GM23338 (cell line): ENCODE measurements around the gene SLC2A13. TPM values are rescaled to one million over a fixed set of nuclear protein-coding genes. Genes with fewer than 3 reads are reported as not detected.

ENCODE experiments used
- ATAC-seq: fragments of 200-7000 bp; cut with Tn5 transposase; 3 replicates; pipeline ENCODE4 v1.9.1; 2020
- DNase-seq: peaks from one replicate; pipeline ENCODE4 v3.0.0-alpha.2; 2015; ENCODE audit warnings: low spot score
- H2AFZ ChIP-seq: fragments of 200-600 bp; sonication (generic); 2 replicates; pipeline ENCODE4 v1.8.0; 2016; ENCODE audit warnings: antibody characterized with exemption, mild to moderate bottlenecking, moderate library complexity
- H3F3A ChIP-seq: fragments of 200-600 bp; sonication (generic); replicated peaks from 2 replicates; pipeline ENCODE4 v1.8.0; 2017; ENCODE audit warnings: antibody characterized with exemption, mixed run types, low read depth
- H3K27ac ChIP-seq: fragments of 200-600 bp; sonication (generic); 2 replicates; pipeline ENCODE4 v1.6.1; 2016; ENCODE audit warnings: low read depth
- H3K27me3 ChIP-seq: fragments of 200-600 bp; sonication (generic); 2 replicates; pipeline ENCODE4 v1.8.0; 2016; ENCODE audit warnings: mild to moderate bottlenecking, mixed run types, moderate library complexity; ENCODE audit not compliant: insufficient read depth
- H3K36me3 ChIP-seq: fragments of 200-600 bp; sonication (generic); 2 replicates; pipeline ENCODE4 v1.8.0; 2016; ENCODE audit warnings: mild to moderate bottlenecking; ENCODE audit not compliant: insufficient read depth
- H3K4me1 ChIP-seq: fragments of 200-600 bp; sonication (generic); 2 replicates; pipeline ENCODE4 v1.8.0; 2016; ENCODE audit warnings: mild to moderate bottlenecking, moderate library complexity; ENCODE audit not compliant: insufficient read depth
- H3K4me2 ChIP-seq: fragments of 200-600 bp; sonication (generic); 2 replicates; pipeline ENCODE4 v1.7.1; 2017; ENCODE audit warnings: mixed run types
- H3K4me3 ChIP-seq: fragments of 200-600 bp; sonication (generic); 2 replicates; pipeline ENCODE4 v1.6.1; 2016; ENCODE audit warnings: mixed run types
- H3K79me2 ChIP-seq: fragments of 200-600 bp; sonication (generic); replicated peaks from 2 replicates; pipeline ENCODE4 v1.8.0; 2017; ENCODE audit warnings: mild to moderate bottlenecking; ENCODE audit not compliant: insufficient read depth
- H3K9me2 ChIP-seq: fragments of 200-600 bp; sonication (generic); 2 replicates; pipeline ENCODE4 v1.8.0; 2017; ENCODE audit not compliant: insufficient read depth
- H4K20me1 ChIP-seq: fragments of 200-600 bp; sonication (generic); replicated peaks from 2 replicates; pipeline ENCODE4 v1.8.0; 2017; ENCODE audit warnings: mild to moderate bottlenecking; ENCODE audit not compliant: insufficient read depth
- H3K27ac Mint-ChIP-seq: 2 replicates; pipeline ENCODE4 v1.8.0; 2020; ENCODE audit warnings: inconsistent platforms, mild to moderate bottlenecking, moderate library complexity, mixed read lengths
- H3K27me3 Mint-ChIP-seq: 3 replicates; pipeline ENCODE4 v1.8.0; 2022; ENCODE audit warnings: low read depth, mild to moderate bottlenecking, moderate library complexity, mixed read lengths, inconsistent platforms; ENCODE audit not compliant: insufficient read depth, poor library complexity
- H3K36me3 Mint-ChIP-seq: 3 replicates; pipeline ENCODE4 v1.8.0; 2021; ENCODE audit warnings: low read depth, mild to moderate bottlenecking, inconsistent platforms, moderate library complexity, mixed read lengths
- H3K4me1 Mint-ChIP-seq: 3 replicates; pipeline ENCODE4 v1.8.0; 2020; ENCODE audit warnings: mild to moderate bottlenecking, inconsistent platforms, mixed read lengths
- H3K4me3 Mint-ChIP-seq: 3 replicates; pipeline ENCODE4 v1.8.0; 2021; ENCODE audit warnings: moderate library complexity, mild to moderate bottlenecking, inconsistent platforms, mixed read lengths
- H3K9me3 Mint-ChIP-seq: 3 replicates; pipeline ENCODE4 v1.8.0; 2020; ENCODE audit warnings: moderate library complexity, mild to moderate bottlenecking, inconsistent platforms, mixed read lengths
- CTCF ChIP-seq, 2 experiments: fragments of 200-600 bp in 1 of 2; sonication (generic) in 1 of 2; conservative IDR thresholded peaks; 2 replicates each; pipeline versions ENCODE4 v1.5.1 to v1.6.1; 2016 to 2017; ENCODE audit warnings: antibody characterized with exemption in 2 of 2, low read depth in 2 of 2, mild to moderate bottlenecking in 2 of 2, moderate library complexity in 1 of 2
- ETS1 ChIP-seq: IDR thresholded peaks from 2 replicates; pipeline ENCODE4 v1.6.1; 2016; ENCODE audit warnings: antibody characterized with exemption
- EZH2 ChIP-seq: fragments of 200-600 bp; sonication (generic); IDR thresholded peaks from one replicate; pipeline ENCODE4 v1.8.0; 2017; ENCODE audit warnings: antibody characterized with exemption, mild to moderate bottlenecking, low read depth; ENCODE audit not compliant: unreplicated experiment
- EZH2phosphoT487 ChIP-seq: fragments of 200-600 bp; sonication (generic); IDR thresholded peaks from one replicate; pipeline ENCODE4 v1.8.1; 2018; ENCODE audit warnings: antibody characterized with exemption; ENCODE audit not compliant: unreplicated experiment
- JUNB ChIP-seq: IDR thresholded peaks from one replicate; pipeline ENCODE4 v1.6.1; 2016; ENCODE audit warnings: antibody characterized with exemption; ENCODE audit not compliant: unreplicated experiment
- NANOG ChIP-seq: IDR thresholded peaks from 2 replicates; pipeline ENCODE4 v1.6.1; 2016; ENCODE audit warnings: antibody characterized with exemption, borderline replicate concordance
- POLR2AphosphoS5 ChIP-seq: IDR thresholded peaks from 2 replicates; pipeline ENCODE4 v1.6.1; 2016; ENCODE audit warnings: antibody characterized with exemption, low read depth
- STAT1 ChIP-seq: IDR thresholded peaks from one replicate; pipeline ENCODE4 v1.6.1; 2016; ENCODE audit warnings: antibody characterized with exemption; ENCODE audit not compliant: unreplicated experiment
- ZNF114 ChIP-seq: fragments of 250-450 bp; sonication (Bioruptor Pico); IDR thresholded peaks from 2 replicates; pipeline ENCODE4 v1.5.0; 2020; ENCODE audit warnings: mild to moderate bottlenecking, moderate library complexity
- ZNF331 ChIP-seq: fragments of 250-450 bp; sonication (Bioruptor Pico); IDR thresholded peaks from 2 replicates; pipeline ENCODE4 v1.5.0; 2020; ENCODE audit warnings: low read depth, mild to moderate bottlenecking, moderate library complexity
- ZNF462 ChIP-seq: fragments of 250-450 bp; sonication (Bioruptor Pico); IDR thresholded peaks from 2 replicates; pipeline ENCODE4 v1.5.0; 2020; ENCODE audit warnings: mild to moderate bottlenecking, moderate library complexity
- polyA plus RNA-seq: library from polyadenylated mRNA; unstranded; fragments of >200 nt; fragmentation: Nextera tagmentation; extraction: Ambion mirVana; gene quantifications from 2 replicates; pipeline ENCODE4 v1.2.1, GENCODE V29; 2016
- total RNA-seq: library from RNA; depleted of rRNA; stranded (reverse); fragments of >200 nt; shearing (Covaris generic); gene quantifications from 2 replicates; pipeline ENCODE4 v1.2.3, GENCODE V29; 2014

The SLC2A13 gene
- total and polyA plus RNA-seq, 2 experiments from 2014 or later = 6.8 to 22.7 TPM

GRCh38 chr12:39763071-39763889 is 342.6 kb downstream of the SLC2A13 start:
- Histone ChIP-seq H2AFZ (no peak overlapping the region), H3F3A (no peaks in the 10 kb centered on the region), H3K4me1 (peaks cover 19% of the 10 kb centered on the region), H3K4me3 (0 out of 2 replicates have a peak overlapping the region, but pooled peaks have one; percentile 3), H3K9me2 (no peaks in the 10 kb centered on the region), H3K36me3 (no peaks in the 10 kb centered on the region), H3K79me2 (no peaks in the 10 kb centered on the region), H4K20me1 (no peaks in the 10 kb centered on the region), H3K27me3 (no peaks in the 10 kb centered on the region), H3K27ac (0 out of 2 replicates have a peak overlapping the region, but pooled peaks have one; percentile 8), H3K4me2 (peak overlapping the region; percentile 39)
- Mint-ChIP-seq H3K27me3 (peaks cover 2% of the 10 kb centered on the region), H3K9me3 (no peaks in the 10 kb centered on the region), H3K27ac (peak overlapping the region; percentile 62), H3K4me1 (peaks cover 18% of the 10 kb centered on the region), H3K4me3 (no peak overlapping the region), H3K36me3 (peaks cover 6% of the 10 kb centered on the region; the same call in 2 of the 3 replicates)
- TF ChIP-seq ZNF114 (CRISPR knock-in tag) = no peak
- peak; percentile 9 for DNase-seq
- peak; percentile 68 for ATAC-seq

GRCh38 chr12:39755478-39755877 is 350.4 kb downstream of the SLC2A13 start:
- ATAC-seq = no peak
- Histone ChIP-seq H3K4me1 (peaks cover 17% of the 10 kb centered on the region), H3K27me3 (no peaks in the 10 kb centered on the region), H3K27ac (no peak overlapping the region), H2AFZ (no peak overlapping the region), H3K9me2 (no peaks in the 10 kb centered on the region; the same call in 1 of the 2 replicates), H4K20me1 (no peaks in the 10 kb centered on the region), H3K4me2 (no peak overlapping the region), H3F3A (0 out of 2 replicates have a peak, but pooled peaks cover 5% of the 10 kb centered on the region), H3K4me3 (no peak overlapping the region), H3K79me2 (no peaks in the 10 kb centered on the region), H3K36me3 (no peaks in the 10 kb centered on the region)
- H3K27me3 Mint-ChIP-seq = peaks cover 2% of the 10 kb centered on the region
- H3K4me1 Mint-ChIP-seq = peaks cover 20% of the 10 kb centered on the region
- no peak for DNase-seq
- H3K36me3 Mint-ChIP-seq = peaks cover 12% of the 10 kb centered on the region; the same call in 2 of the 3 replicates
- H3K27ac Mint-ChIP-seq = no peak overlapping the region
- H3K9me3 Mint-ChIP-seq = peaks cover 12% of the 10 kb centered on the region; the same call in 2 of the 3 replicates
- no peak overlapping the region for H3K4me3 Mint-ChIP-seq
- TF ChIP-seq NANOG (no peak), CTCF (conservative IDR thresholded peaks at IDR 0.05; ENCODE audit: low read depth in 2 of 2) (no peak), ZNF331 (no peak), EZH2 (no peak), JUNB (no peak), ETS1 (no peak), EZH2phosphoT487 (no peak), STAT1 (no peak), POLR2AphosphoS5 (no peak), ZNF114 (CRISPR knock-in tag) (no peak), ZNF462 (CRISPR knock-in tag) (no peak)
